K562 (cell line): ENCODE data around the gene PLA2G2C.

ENCODE experiments used
- ARHGAP35 ChIP-seq: fragments of 450-650 bp; IDR thresholded peaks from 2 replicates; pipeline ENCODE4 v1.6.1; 2018; ENCODE audit not compliant: partially characterized antibody
- ARID4B ChIP-seq: sonication (generic); formaldehyde crosslinking; IDR thresholded peaks from 2 replicates; pipeline ENCODE4 v1.8.0; 2022; ENCODE audit warnings: mild to moderate bottlenecking, missing genetic modification reagents
- BRCA1 ChIP-seq, 2 experiments: fragments of 450-650 bp in 1 of 2; sonication (generic) in 1 of 2; formaldehyde crosslinking in 1 of 2; IDR thresholded peaks; 2 replicates each; pipeline versions ENCODE4 v1.5.0 to v1.6.1; 2017 to 2020; ENCODE audit warnings: mild to moderate bottlenecking in 1 of 2, missing genetic modification reagents in 1 of 2
- C11orf30 ChIP-seq: fragments of 450-650 bp; IDR thresholded peaks from 2 replicates; pipeline ENCODE4 v1.6.1; 2016; ENCODE audit warnings: low read depth, mild to moderate bottlenecking
- CTCF ChIP-seq, 3 experiments: IDR thresholded peaks in 2 of 3; conservative IDR thresholded peaks in 1 of 3; 2 replicates each; pipeline ENCODE4 v1.5.1; 2011 to 2012; ENCODE audit warnings: low read length in 3 of 3, mild to moderate bottlenecking in 3 of 3, control low read depth in 2 of 3, improper control_type of control experiment in 1 of 3, inconsistent platforms in 1 of 3, low read depth in 1 of 3, mixed read lengths in 1 of 3, moderate library complexity in 1 of 3; ENCODE audit not compliant: insufficient read depth in 2 of 3
- FOXA3 ChIP-seq, 2 experiments: fragments of 450-650 bp in 1 of 2; sonication (generic) in 1 of 2; formaldehyde crosslinking; IDR thresholded peaks in 1 of 2; conservative IDR thresholded peaks in 1 of 2; 2 replicates each; pipeline versions ENCODE4 v1.4.0 to v1.8.0; 2020 to 2022; ENCODE audit warnings: mild to moderate bottlenecking in 2 of 2, missing genetic modification reagents in 1 of 2
- SMAD1 ChIP-seq: fragments of 150-350 bp; IDR thresholded peaks from 2 replicates; pipeline ENCODE4 v1.6.1; 2014; ENCODE audit warnings: low read length, low read depth; ENCODE audit not compliant: partially characterized antibody
- ZNF639 ChIP-seq, 2 experiments: fragments of 200-800 bp in 1 of 2; sonication (Bioruptor generic) in 1 of 2; sonication (generic) in 1 of 2; formaldehyde crosslinking in 1 of 2; IDR thresholded peaks in 1 of 2; conservative IDR thresholded peaks in 1 of 2; 2 replicates each; pipeline versions ENCODE4 v1.5.0 to v1.6.1; 2016 to 2020; ENCODE audit warnings: missing compliant biosample characterization in 1 of 2, missing genetic modification characterization in 1 of 2, missing genetic modification reagents in 1 of 2

- TF ChIP-seq CTCF (IDR thresholded peaks at IDR 0.05 in 2 of 3, conservative IDR thresholded peaks at IDR 0.05 in 1 of 3; ENCODE audit: insufficient read depth in 2 of 3, low read depth in 1 of 3, low read length in 3 of 3) (no peak), ARHGAP35 (no peak), FOXA3 (CRISPR knock-in tag; conservative IDR thresholded peaks at IDR 0.05 in 1 of 2, IDR thresholded peaks at IDR 0.05 in 1 of 2) (no peak), BRCA1 (IDR thresholded peaks at IDR 0.05) (no peak), BRCA1 (CRISPR knock-in tag; IDR thresholded peaks at IDR 0.05) (no peak), ZNF639 (CRISPR knock-in tag; conservative IDR thresholded peaks at IDR 0.05 in 1 of 2, IDR thresholded peaks at IDR 0.05 in 1 of 2) (no peak), ARID4B (CRISPR knock-in tag) (no peak), C11orf30 (no peak), SMAD1 (no peak)
Measured at GRCh38 chr1:20198296-20198695, 12.0 kb upstream of the PLA2G2C start.
